ENCODE data around the gene CALU. TPM values are rescaled to one million over a fixed set of nuclear protein-coding genes. Genes with fewer than 3 reads are reported as not detected.

The CALU gene
- total RNA-seq, 2 donors from 2014 or later = 76.2 to 87.8 TPM

GRCh38 chr7:128708235-128708634 is 30.9 kb upstream of the CALU start:
- TF ChIP-seq POLR2A (IDR thresholded peaks at IDR 0.05) (no peak), POLR2AphosphoS5 (IDR thresholded peaks at IDR 0.05) (no peak)
- TF ChIP-seq, protein P1, sequence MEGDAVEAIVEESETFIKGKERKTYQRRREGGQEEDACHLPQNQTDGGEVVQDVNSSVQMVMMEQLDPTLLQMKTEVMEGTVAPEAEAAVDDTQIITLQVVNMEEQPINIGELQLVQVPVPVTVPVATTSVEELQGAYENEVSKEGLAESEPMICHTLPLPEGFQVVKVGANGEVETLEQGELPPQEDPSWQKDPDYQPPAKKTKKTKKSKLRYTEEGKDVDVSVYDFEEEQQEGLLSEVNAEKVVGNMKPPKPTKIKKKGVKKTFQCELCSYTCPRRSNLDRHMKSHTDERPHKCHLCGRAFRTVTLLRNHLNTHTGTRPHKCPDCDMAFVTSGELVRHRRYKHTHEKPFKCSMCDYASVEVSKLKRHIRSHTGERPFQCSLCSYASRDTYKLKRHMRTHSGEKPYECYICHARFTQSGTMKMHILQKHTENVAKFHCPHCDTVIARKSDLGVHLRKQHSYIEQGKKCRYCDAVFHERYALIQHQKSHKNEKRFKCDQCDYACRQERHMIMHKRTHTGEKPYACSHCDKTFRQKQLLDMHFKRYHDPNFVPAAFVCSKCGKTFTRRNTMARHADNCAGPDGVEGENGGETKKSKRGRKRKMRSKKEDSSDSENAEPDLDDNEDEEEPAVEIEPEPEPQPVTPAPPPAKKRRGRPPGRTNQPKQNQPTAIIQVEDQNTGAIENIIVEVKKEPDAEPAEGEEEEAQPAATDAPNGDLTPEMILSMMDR (IDR thresholded peaks at IDR 0.05) = no peak
- Histone ChIP-seq H3K4me3 (no peak overlapping the region), H3K36me3 (no peaks in the 10 kb centered on the region), H3K9me3 (no peaks in the 10 kb centered on the region), H3K27ac (no peak overlapping the region), H3K4me1 (replicated peaks) (no peaks in the 10 kb centered on the region), H3K27me3 (replicated peaks; ENCODE audit: insufficient read depth) (no peaks in the 10 kb centered on the region)
- WGBS = 77% methylated on average over 3 of the region's 3 CpGs
- no peak for DNase-seq (ENCODE audit: low spot score)
- intact Hi-C loops (cut with DNase I) = no loop called here

GRCh38 chr7:128708824-128709223 is 30.3 kb upstream of the CALU start:
- no peak overlapping the region for H3K4me3 ChIP-seq

GRCh38 chr7:128710481-128710880 is 28.7 kb upstream of the CALU start:
- no peak for TF ChIP-seq POLR2A (IDR thresholded peaks at IDR 0.05)
- intact Hi-C loops (cut with DNase I) = no loop called here
- DNase-seq (ENCODE audit: low spot score) = no peak
- no peaks in the 10 kb centered on the region for H3K4me1 ChIP-seq (replicated peaks)
- no peaks in the 10 kb centered on the region for H3K27me3 ChIP-seq (replicated peaks; ENCODE audit: insufficient read depth)
- no peak overlapping the region for H3K4me3 ChIP-seq
- no peaks in the 10 kb centered on the region for H3K9me3 ChIP-seq
- no peaks in the 10 kb centered on the region for H3K36me3 ChIP-seq
- WGBS = 92% methylated on average over 6 of the region's 6 CpGs
- H3K27ac ChIP-seq = no peak overlapping the region

More at GRCh38 chr7:128708824-128709223, 30.3 kb upstream of the CALU start:
- Histone ChIP-seq H3K27ac (no peak overlapping the region), H3K36me3 (no peaks in the 10 kb centered on the region), H3K27me3 (replicated peaks; ENCODE audit: insufficient read depth) (no peaks in the 10 kb centered on the region), H3K9me3 (no peaks in the 10 kb centered on the region), H3K4me1 (replicated peaks) (no peaks in the 10 kb centered on the region)
- intact Hi-C loops (cut with DNase I) = no loop called here
- 78% methylated on average over 3 of the region's 3 CpGs for WGBS
- no peak for DNase-seq (ENCODE audit: low spot score)
- TF ChIP-seq POLR2A (IDR thresholded peaks at IDR 0.05) (no peak), POLR2AphosphoS5 (IDR thresholded peaks at IDR 0.05) (no peak)
- TF ChIP-seq, protein P1 (IDR thresholded peaks at IDR 0.05) = no peak

DNA sequence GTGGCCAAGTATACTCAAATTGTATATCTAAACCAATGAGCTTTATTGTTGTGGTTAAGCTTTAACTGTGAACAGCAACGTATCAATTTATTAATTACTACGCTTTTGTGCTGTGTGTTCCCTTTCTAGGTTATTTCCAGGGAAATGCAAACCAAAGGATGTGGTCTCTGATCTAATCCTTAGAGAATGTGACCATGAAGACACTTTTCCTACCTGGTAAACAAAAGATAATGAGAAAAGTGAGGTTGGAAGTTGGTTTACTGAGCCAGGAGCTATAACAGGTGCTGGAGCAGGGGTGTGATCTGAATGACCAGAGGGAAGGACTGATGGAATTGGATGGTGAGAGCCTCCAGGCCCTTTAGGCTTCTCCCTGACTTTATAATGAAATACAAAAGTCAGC is 25.4 kb upstream of the CALU start:
- Histone ChIP-seq H3K36me3 (no peaks in the 10 kb centered on the region), H3K27ac (no peak overlapping the region), H3K27me3 (replicated peaks; ENCODE audit: insufficient read depth) (no peaks in the 10 kb centered on the region), H3K9me3 (no peaks in the 10 kb centered on the region), H3K4me1 (replicated peaks) (no peaks in the 10 kb centered on the region), H3K4me3 (no peak overlapping the region)
- WGBS = 82% methylated on average over 2 of the region's 2 CpGs
- no peak for TF ChIP-seq POLR2AphosphoS5 (IDR thresholded peaks at IDR 0.05)
- TF ChIP-seq POLR2A (IDR thresholded peaks at IDR 0.05) = no peak
- TF ChIP-seq, protein P1 (IDR thresholded peaks at IDR 0.05) = no peak
- no peak for DNase-seq (ENCODE audit: low spot score)
- intact Hi-C loops (cut with DNase I) = no loop called here

DNA sequence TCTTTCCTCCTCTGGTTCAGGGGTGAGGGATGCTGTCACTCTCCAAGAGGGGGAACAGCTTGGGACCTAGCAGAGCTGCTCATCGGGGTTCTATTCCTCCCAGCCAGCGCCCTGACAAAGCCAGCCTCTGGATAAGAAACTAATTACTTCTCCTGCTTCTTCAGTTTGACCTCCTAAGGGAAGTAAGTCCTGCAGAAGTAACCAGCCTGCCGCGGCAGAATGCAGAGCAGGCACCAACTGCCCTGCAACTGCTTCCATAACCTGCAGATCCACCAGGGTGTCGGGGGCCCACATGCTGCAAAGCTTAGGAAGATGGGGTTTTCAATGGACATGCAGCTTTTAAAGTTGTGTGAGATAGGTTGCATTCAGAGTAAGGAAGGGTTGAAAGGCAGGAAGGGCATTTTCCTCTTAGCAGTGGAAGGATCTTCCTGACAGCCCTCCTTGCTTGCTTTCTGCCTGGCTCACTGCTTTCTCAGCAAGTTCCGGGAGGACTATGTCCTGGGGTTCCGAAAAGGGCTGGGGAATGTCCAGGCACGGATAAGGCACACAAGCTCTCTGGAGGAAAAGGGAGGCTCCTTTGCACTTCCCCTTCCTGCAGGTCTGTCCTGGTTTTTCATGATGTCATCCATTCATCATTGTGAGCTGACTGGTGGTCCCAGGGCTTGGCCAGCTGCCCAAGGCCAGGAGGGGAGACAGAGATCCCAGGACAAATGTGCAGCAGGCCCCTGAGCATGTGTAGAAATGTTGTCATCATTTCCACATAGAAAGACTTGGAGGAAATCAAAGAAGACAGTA is 24.3 kb upstream of the CALU start:
- intact Hi-C loops (cut with DNase I) = no loop called here
- TF ChIP-seq POLR2A (IDR thresholded peaks at IDR 0.05) (no peak), POLR2AphosphoS5 (IDR thresholded peaks at IDR 0.05) (no peak)
- TF ChIP-seq, protein P1 (IDR thresholded peaks at IDR 0.05) = no peak
- Histone ChIP-seq H3K36me3 (no peaks in the 10 kb centered on the region), H3K4me1 (replicated peaks) (no peaks in the 10 kb centered on the region), H3K9me3 (no peaks in the 10 kb centered on the region), H3K4me3 (no peak overlapping the region), H3K27ac (no peak overlapping the region), H3K27me3 (replicated peaks; ENCODE audit: insufficient read depth) (no peaks in the 10 kb centered on the region)
- WGBS = 70% methylated on average over 8 of the region's 8 CpGs
- DNase-seq (ENCODE audit: low spot score) = no peak
